Immature natural killer cell (primary cell): ENCODE results near the gene CLEC19A. TPM values are rescaled to one million over a fixed set of nuclear protein-coding genes. Genes with fewer than 3 reads are reported as not detected.

Source experiments
- DNase-seq, 3 donors: peaks; one replicate each; pipeline ENCODE4 v3.0.0; 2022; ENCODE audit warnings: mixed read lengths in 1 of 3
- H3K27ac Mint-ChIP-seq, 6 donors: one replicate each; pipeline ENCODE4 v1.8.0; 2020; ENCODE audit warnings: mixed read lengths in 6 of 6, mild to moderate bottlenecking in 5 of 6, inconsistent platforms in 4 of 6, moderate library complexity in 3 of 6
- H3K27me3 Mint-ChIP-seq, 3 donors: one replicate each; pipeline ENCODE4 v1.8.0; 2020 to 2021; ENCODE audit warnings: low read depth in 3 of 3, mild to moderate bottlenecking in 3 of 3, mixed read lengths in 3 of 3, moderate library complexity in 3 of 3, inconsistent platforms in 1 of 3
- H3K36me3 Mint-ChIP-seq, 3 donors: one replicate each; pipeline ENCODE4 v1.8.0; 2020; ENCODE audit warnings: mixed read lengths in 3 of 3, inconsistent platforms in 2 of 3, mild to moderate bottlenecking in 2 of 3
- H3K4me1 Mint-ChIP-seq, 2 donors: one replicate each; pipeline ENCODE4 v1.8.0; 2020; ENCODE audit warnings: inconsistent platforms in 2 of 2, mild to moderate bottlenecking in 2 of 2, mixed read lengths in 2 of 2, moderate library complexity in 1 of 2
- H3K4me3 Mint-ChIP-seq, 5 donors: one replicate each; pipeline ENCODE4 v1.8.0; 2020; ENCODE audit warnings: mild to moderate bottlenecking in 5 of 5, mixed read lengths in 5 of 5, inconsistent platforms in 3 of 5, moderate library complexity in 3 of 5
- H3K9me3 Mint-ChIP-seq, 6 donors: one replicate each; pipeline ENCODE4 v1.8.0; 2020; ENCODE audit warnings: mild to moderate bottlenecking in 6 of 6, mixed read lengths in 6 of 6, inconsistent platforms in 4 of 6, moderate library complexity in 3 of 6
- polyA plus RNA-seq, 3 donors: library from polyadenylated mRNA; unstranded; fragments of 300-500 nt; fragmentation: Illumina TruSeq; gene quantifications; one replicate each; pipeline ENCODE4 v1.2.3, GENCODE V29; 2021

CLEC19A gene
- polyA plus RNA-seq, 3 donors from 2014 or later, result not detected

- H3K27me3 Mint-ChIP-seq, result peaks cover 2 to 7% (median 6%) of the 10 kb centered on the region in 3 donors
- H3K9me3 Mint-ChIP-seq, result no peaks in the 10 kb centered on the region
- H3K36me3 Mint-ChIP-seq, result no peaks in the 10 kb centered on the region
- DNase-seq, result no peak
- no peaks in the 10 kb centered on the region for H3K4me1 Mint-ChIP-seq
- no peak overlapping the region for H3K4me3 Mint-ChIP-seq
- H3K27ac Mint-ChIP-seq, result no peak overlapping the region
These were observed 5.3 kb downstream of the CLEC19A start for GRCh38 chr16:19290860-19291259.

GRCh38 chr16:19291475-19291874 lies 5.9 kb downstream of the CLEC19A start:
- no peak overlapping the region for H3K27ac Mint-ChIP-seq

GRCh38 chr16:19292186-19292585 lies 6.7 kb downstream of the CLEC19A start:
- Mint-ChIP-seq H3K4me3 (no peak overlapping the region), H3K27ac (no peak overlapping the region), H3K4me1 (no peaks in the 10 kb centered on the region), H3K36me3 (no peaks in the 10 kb centered on the region), H3K27me3 (peaks cover 2 to 6% (median 4%) of the 10 kb centered on the region in 3 donors), H3K9me3 (no peaks in the 10 kb centered on the region)
- no peak for DNase-seq

More at GRCh38 chr16:19291475-19291874, 5.9 kb downstream of the CLEC19A start:
- Mint-ChIP-seq H3K4me1 (no peaks in the 10 kb centered on the region), H3K9me3 (no peaks in the 10 kb centered on the region), H3K36me3 (no peaks in the 10 kb centered on the region), H3K27me3 (peaks cover 2 to 7% (median 6%) of the 10 kb centered on the region in 3 donors), H3K4me3 (no peak overlapping the region)
- DNase-seq, result no peak

- Mint-ChIP-seq H3K36me3 (no peaks in the 10 kb centered on the region), H3K27me3 (peaks cover under 1 to 6% (median 3%) of the 10 kb centered on the region in 3 donors), H3K4me3 (no peak overlapping the region), H3K9me3 (peaks cover 0 to 1% (median 0%) of the 10 kb centered on the region in 6 donors), H3K4me1 (no peaks in the 10 kb centered on the region), H3K27ac (no peak overlapping the region)
- no peak for DNase-seq
These were observed 8.7 kb downstream of the CLEC19A start for GRCh38 chr16:19294156-19294649.

- H3K4me1 Mint-ChIP-seq, result no peaks in the 10 kb centered on the region
- H3K27ac Mint-ChIP-seq, result no peak overlapping the region
- H3K9me3 Mint-ChIP-seq, result peaks cover 0 to 1% (median 0%) of the 10 kb centered on the region in 6 donors
- H3K36me3 Mint-ChIP-seq, result no peaks in the 10 kb centered on the region
- no peak for DNase-seq
- peaks cover 3 to 6% (median 3%) of the 10 kb centered on the region in 3 donors for H3K27me3 Mint-ChIP-seq
- H3K4me3 Mint-ChIP-seq, result no peak overlapping the region
These were observed 9.9 kb downstream of the CLEC19A start for GRCh38 chr16:19295393-19295792.

- Mint-ChIP-seq H3K36me3 (no peaks in the 10 kb centered on the region), H3K27me3 (peaks cover 2 to 7% (median 3%) of the 10 kb centered on the region in 3 donors), H3K4me1 (no peaks in the 10 kb centered on the region), H3K27ac (no peak overlapping the region), H3K9me3 (peaks cover 0 to 1% (median 0%) of the 10 kb centered on the region in 6 donors), H3K4me3 (no peak overlapping the region)
- no peak for DNase-seq
These were observed 11.9 kb downstream of the CLEC19A start for GRCh38 chr16:19297454-19297853.

- peaks cover 0 to 9% (median 8%) of the 10 kb centered on the region in 3 donors for H3K27me3 Mint-ChIP-seq
- no peak overlapping the region for H3K4me3 Mint-ChIP-seq
- H3K36me3 Mint-ChIP-seq, result no peaks in the 10 kb centered on the region
- no peaks in the 10 kb centered on the region for H3K4me1 Mint-ChIP-seq
- H3K27ac Mint-ChIP-seq, result no peak overlapping the region
- peaks cover 0 to 3% (median 0%) of the 10 kb centered on the region in 6 donors for H3K9me3 Mint-ChIP-seq
- no peak for DNase-seq
These were observed 14.0 kb downstream of the CLEC19A start for GRCh38 chr16:19299565-19299964.

- Mint-ChIP-seq H3K9me3 (peaks cover 0 to 3% (median 0%) of the 10 kb centered on the region in 6 donors), H3K4me3 (no peak overlapping the region), H3K27me3 (peaks cover 0 to 9% (median 7%) of the 10 kb centered on the region in 3 donors), H3K36me3 (no peaks in the 10 kb centered on the region), H3K27ac (no peak overlapping the region), H3K4me1 (no peaks in the 10 kb centered on the region)
- DNase-seq, result no peak
These were observed 16.4 kb downstream of the CLEC19A start for GRCh38 chr16:19301931-19302330.

- Mint-ChIP-seq H3K27me3 (peaks cover 0 to 7% (median 6%) of the 10 kb centered on the region in 3 donors), H3K4me1 (no peaks in the 10 kb centered on the region), H3K36me3 (no peaks in the 10 kb centered on the region), H3K27ac (no peak overlapping the region), H3K4me3 (no peak overlapping the region), H3K9me3 (peaks cover 0 to 3% (median 0%) of the 10 kb centered on the region in 6 donors)
- DNase-seq, result no peak
These were observed 19.2 kb downstream of the CLEC19A start for GRCh38 chr16:19304750-19305149.

GRCh38 chr16:19305443-19305842 lies 19.9 kb downstream of the CLEC19A start:
- H3K9me3 Mint-ChIP-seq, result peaks cover 0 to 3% (median 0%) of the 10 kb centered on the region in 6 donors
- H3K4me3 Mint-ChIP-seq, result no peak overlapping the region
- H3K4me1 Mint-ChIP-seq, result no peaks in the 10 kb centered on the region
- H3K27me3 Mint-ChIP-seq, result peaks cover 0 to 7% (median 6%) of the 10 kb centered on the region in 3 donors
- no peaks in the 10 kb centered on the region for H3K36me3 Mint-ChIP-seq
- no peak for DNase-seq
- H3K27ac Mint-ChIP-seq, result no peak overlapping the region

- H3K4me1 Mint-ChIP-seq, result no peaks in the 10 kb centered on the region
- no peak overlapping the region for H3K4me3 Mint-ChIP-seq
- H3K27ac Mint-ChIP-seq, result no peak overlapping the region
- H3K9me3 Mint-ChIP-seq, result peaks cover 0 to 3% (median 0%) of the 10 kb centered on the region in 6 donors
- peaks cover 2 to 12% (median 5%) of the 10 kb centered on the region in 3 donors for H3K27me3 Mint-ChIP-seq
- DNase-seq, result no peak
- no peaks in the 10 kb centered on the region for H3K36me3 Mint-ChIP-seq
These were observed 22.2 kb downstream of the CLEC19A start for GRCh38 chr16:19307587-19308241.

- no peaks in the 10 kb centered on the region for H3K4me1 Mint-ChIP-seq
- H3K27ac Mint-ChIP-seq, result no peak overlapping the region
- H3K36me3 Mint-ChIP-seq, result no peaks in the 10 kb centered on the region
- peaks cover 2 to 12% (median 5%) of the 10 kb centered on the region in 3 donors for H3K27me3 Mint-ChIP-seq
- DNase-seq, result no peak
- H3K4me3 Mint-ChIP-seq, result no peak overlapping the region
- peaks cover 0 to 3% (median 0%) of the 10 kb centered on the region in 6 donors for H3K9me3 Mint-ChIP-seq
These were observed 22.9 kb downstream of the CLEC19A start for GRCh38 chr16:19308392-19308791.

- DNase-seq, result no peak
- Mint-ChIP-seq H3K9me3 (no peaks in the 10 kb centered on the region), H3K4me3 (no peak overlapping the region), H3K4me1 (no peaks in the 10 kb centered on the region), H3K36me3 (no peaks in the 10 kb centered on the region), H3K27ac (no peak overlapping the region), H3K27me3 (peaks cover 2 to 11% (median 4%) of the 10 kb centered on the region in 3 donors)
These were observed 23.6 kb downstream of the CLEC19A start for GRCh38 chr16:19309178-19309577.

- H3K4me1 Mint-ChIP-seq, result no peaks in the 10 kb centered on the region
- H3K9me3 Mint-ChIP-seq, result no peaks in the 10 kb centered on the region
- no peak overlapping the region for H3K27ac Mint-ChIP-seq
- DNase-seq, result no peak
- H3K4me3 Mint-ChIP-seq, result no peak overlapping the region
- H3K27me3 Mint-ChIP-seq, result peaks cover 0 to 9% (median 3%) of the 10 kb centered on the region in 3 donors
- no peaks in the 10 kb centered on the region for H3K36me3 Mint-ChIP-seq
These were observed 29.3 kb downstream of the CLEC19A start for GRCh38 chr16:19314718-19315425.
